Activated T-helper 9 cell treated with anti-CD3 and anti-CD28 coated beads, Interleukin-2, amount 50 U/mL, for 16 hours (primary cell): ENCODE results near the gene CTNND2.
"Not testable (repeated sequence)": the region's sequence is repeated elsewhere in the genome, so short reads cannot be mapped to it uniquely, and the experiment has no call there.

Experiments used
- DNase-seq: peaks from one replicate; pipeline ENCODE4 v3.0.0-alpha.2; 2020; ENCODE audit warnings: low read depth

CTNND2 gene

GRCh38 chr5:11873587-11873986 lies 30.7 kb downstream of the CTNND2 start:
- no peak for DNase-seq

GRCh38 chr5:11869203-11869602 lies 35.0 kb downstream of the CTNND2 start:
- DNase-seq, result no peak

GRCh38 chr5:11863911-11864310 lies 40.3 kb downstream of the CTNND2 start:
- DNase-seq, result no peak

GRCh38 chr5:11857391-11857790 lies 46.9 kb downstream of the CTNND2 start:
- DNase-seq, result no peak

- DNase-seq, result no peak
Measured at GRCh38 chr5:11854936-11855335, 49.3 kb downstream of the CTNND2 start.

GRCh38 chr5:11853796-11854195 lies 50.5 kb downstream of the CTNND2 start:
- DNase-seq, result no peak

- no peak for DNase-seq
Measured at GRCh38 chr5:11853140-11853539, 51.1 kb downstream of the CTNND2 start.

- DNase-seq, result no peak
Measured at GRCh38 chr5:11852717-11853087, 51.5 kb downstream of the CTNND2 start.

GRCh38 chr5:11851965-11852716 lies 52.1 kb downstream of the CTNND2 start:
- DNase-seq, result no peak

- no peak for DNase-seq
Measured at GRCh38 chr5:11851416-11851815, 52.8 kb downstream of the CTNND2 start.

GRCh38 chr5:11828566-11828965 lies 75.7 kb downstream of the CTNND2 start:
- not testable (repeated sequence) for DNase-seq

GRCh38 chr5:11822598-11822997 lies 81.6 kb downstream of the CTNND2 start:
- DNase-seq, result no peak

- no peak for DNase-seq
Measured at GRCh38 chr5:11815916-11816315, 88.3 kb downstream of the CTNND2 start.

GRCh38 chr5:11815481-11815880 lies 88.8 kb downstream of the CTNND2 start:
- DNase-seq, result no peak

GRCh38 chr5:11814373-11814772 lies 89.9 kb downstream of the CTNND2 start:
- DNase-seq, result no peak

- no peak for DNase-seq
Measured at GRCh38 chr5:11809407-11809806, 94.8 kb downstream of the CTNND2 start.

- no peak for DNase-seq
Measured at GRCh38 chr5:11803436-11803835, 100.8 kb downstream of the CTNND2 start.

- DNase-seq, result no peak
Measured at GRCh38 chr5:11801061-11801460, 103.2 kb downstream of the CTNND2 start.

GRCh38 chr5:11797132-11797531 lies 107.1 kb downstream of the CTNND2 start:
- no peak for DNase-seq

- DNase-seq, result no peak
Measured at GRCh38 chr5:11793396-11793795, 110.8 kb downstream of the CTNND2 start.

GRCh38 chr5:11792621-11793020 lies 111.6 kb downstream of the CTNND2 start:
- no peak for DNase-seq

- DNase-seq, result no peak
Measured at GRCh38 chr5:11791792-11792191, 112.5 kb downstream of the CTNND2 start.

GRCh38 chr5:11790201-11790600 lies 114.0 kb downstream of the CTNND2 start:
- DNase-seq, result no peak

GRCh38 chr5:11785771-11786352 lies 118.4 kb downstream of the CTNND2 start:
- DNase-seq, result no peak
